PC-9 (cell line): ENCODE results near the gene DNAJA2. TPM values are rescaled to one million over a fixed set of nuclear protein-coding genes. Genes with fewer than 3 reads are reported as not detected.

Experiments
- BruUV-seq: library from RNA; stranded (reverse); fragments of 400-500 nt; replicated peaks from 2 replicates; lab custom pipeline; 2021; lab: Mats Ljungman, UMichigan
- CTCF ChIA-PET: fragments of 300-600 bp; sonication (Branson Sonifier 250); formaldehyde crosslinking; loops from one replicate; lab custom pipeline; 2022; ENCODE audit warnings: antibody characterized with exemption; lab: Charles Lee
- POLR2A ChIA-PET: fragments of 300-600 bp; sonication (Branson Sonifier 250); formaldehyde crosslinking; loops from one replicate; lab custom pipeline; 2022; ENCODE audit warnings: antibody characterized with exemption; ENCODE audit not compliant: unreplicated experiment; lab: Charles Lee
- DNase-seq, 2 experiments: peaks; one replicate each; pipeline versions ENCODE4 v3.0.0 to v3.0.0-alpha.2; 2015 to 2022; ENCODE audit warnings: mixed read lengths in 1 of 2
- H2AFZ ChIP-seq: fragments of 200-600 bp; sonication (generic); 2 replicates; pipeline ENCODE4 v1.8.1; 2017; ENCODE audit warnings: antibody characterized with exemption
- H3F3A ChIP-seq: fragments of 200-600 bp; sonication (generic); 2 replicates; pipeline ENCODE4 v1.8.1; 2017; ENCODE audit warnings: antibody characterized with exemption, mild to moderate bottlenecking, low read depth; ENCODE audit not compliant: insufficient read depth
- H3K27ac ChIP-seq: fragments of 200-600 bp; sonication (generic); 2 replicates; pipeline ENCODE4 v1.6.1; 2016; ENCODE audit warnings: mixed run types
- H3K27me3 ChIP-seq: fragments of 200-600 bp; sonication (generic); 2 replicates; pipeline ENCODE4 v1.6.1; 2016; ENCODE audit warnings: low read depth, mixed run types; ENCODE audit not compliant: insufficient read depth
- H3K36me3 ChIP-seq: fragments of 200-600 bp; sonication (generic); 2 replicates; pipeline ENCODE4 v1.6.1; 2016; ENCODE audit warnings: low read depth, mixed run types
- H3K4me1 ChIP-seq: fragments of 200-600 bp; sonication (generic); replicated peaks from 2 replicates; pipeline ENCODE4 v1.6.1; 2016; ENCODE audit warnings: mixed run types; ENCODE audit not compliant: insufficient read depth
- H3K4me2 ChIP-seq: fragments of 200-600 bp; sonication (generic); 2 replicates; pipeline ENCODE4 v1.6.1; 2017; ENCODE audit warnings: mixed run types
- H3K4me3 ChIP-seq: fragments of 200-600 bp; sonication (generic); 2 replicates; pipeline ENCODE4 v1.6.1; 2016; ENCODE audit warnings: mixed run types
- H3K79me2 ChIP-seq: fragments of 200-600 bp; sonication (generic); 2 replicates; pipeline ENCODE4 v1.6.1; 2017; ENCODE audit warnings: low read depth, mixed run types
- H3K9me2 ChIP-seq: fragments of 200-600 bp; sonication (generic); 2 replicates; pipeline ENCODE4 v1.8.1; 2017; ENCODE audit warnings: mild to moderate bottlenecking; ENCODE audit not compliant: insufficient read depth
- H3K9me3 ChIP-seq: fragments of 200-600 bp; sonication (generic); 2 replicates; pipeline ENCODE4 v1.8.1; 2016; ENCODE audit warnings: low read depth; ENCODE audit not compliant: insufficient read depth
- H4K20me1 ChIP-seq: fragments of 200-600 bp; sonication (generic); 2 replicates; pipeline ENCODE4 v1.8.1; 2017; ENCODE audit not compliant: insufficient read depth
- EZH2 ChIP-seq: fragments of 200-600 bp; sonication (generic); IDR thresholded peaks from 2 replicates; pipeline ENCODE4 v1.8.0; 2017; ENCODE audit warnings: antibody characterized with exemption, low read depth
- intact Hi-C: fragments of 100-400 bp; cut with micrococcal nuclease; formaldehyde crosslinking; loops from one replicate; pipeline ENCODE4 v1.10.0; 2022; ENCODE audit not compliant: unreplicated experiment
- total RNA-seq: library from RNA; stranded (reverse); gene quantifications from 2 replicates; pipeline ENCODE4 v1.2.3, GENCODE V29; 2021
- TF ChIP-seq, protein P1 (sequence below): fragments of 200-600 bp; sonication (generic); conservative IDR thresholded peaks from 2 replicates; pipeline ENCODE4 v1.6.1; 2017; ENCODE audit warnings: mixed run types, antibody characterized with exemption, mild to moderate bottlenecking, moderate library complexity

The DNAJA2 gene
- total RNA-seq, 1 experiment from 2014 or later, result 89.8 TPM

DNA sequence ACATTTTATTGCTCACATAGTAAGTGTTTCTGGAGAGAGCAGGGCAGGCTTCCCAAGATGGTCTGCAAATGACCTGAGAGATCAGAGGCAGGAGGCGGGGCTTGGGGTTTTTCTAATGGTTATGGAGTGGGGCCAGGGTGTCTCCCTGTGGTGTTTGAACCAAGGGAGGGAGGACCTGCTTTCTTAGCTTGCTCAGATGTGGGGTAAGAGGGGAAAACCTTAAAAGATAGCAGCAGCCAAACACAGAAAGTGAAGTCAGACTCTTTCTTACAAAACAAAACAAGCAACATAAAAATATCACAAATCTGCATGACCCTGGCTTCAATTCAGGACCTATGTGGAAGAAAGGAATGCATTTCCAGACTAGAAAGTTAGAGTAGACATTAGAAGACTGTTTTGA is 22.9 kb upstream of the DNAJA2 start:
- H3K9me2 ChIP-seq, result no peaks in the 10 kb centered on the region
- intact Hi-C loops, result no loop called here
- CTCF ChIA-PET, result no interaction called here

DNA sequence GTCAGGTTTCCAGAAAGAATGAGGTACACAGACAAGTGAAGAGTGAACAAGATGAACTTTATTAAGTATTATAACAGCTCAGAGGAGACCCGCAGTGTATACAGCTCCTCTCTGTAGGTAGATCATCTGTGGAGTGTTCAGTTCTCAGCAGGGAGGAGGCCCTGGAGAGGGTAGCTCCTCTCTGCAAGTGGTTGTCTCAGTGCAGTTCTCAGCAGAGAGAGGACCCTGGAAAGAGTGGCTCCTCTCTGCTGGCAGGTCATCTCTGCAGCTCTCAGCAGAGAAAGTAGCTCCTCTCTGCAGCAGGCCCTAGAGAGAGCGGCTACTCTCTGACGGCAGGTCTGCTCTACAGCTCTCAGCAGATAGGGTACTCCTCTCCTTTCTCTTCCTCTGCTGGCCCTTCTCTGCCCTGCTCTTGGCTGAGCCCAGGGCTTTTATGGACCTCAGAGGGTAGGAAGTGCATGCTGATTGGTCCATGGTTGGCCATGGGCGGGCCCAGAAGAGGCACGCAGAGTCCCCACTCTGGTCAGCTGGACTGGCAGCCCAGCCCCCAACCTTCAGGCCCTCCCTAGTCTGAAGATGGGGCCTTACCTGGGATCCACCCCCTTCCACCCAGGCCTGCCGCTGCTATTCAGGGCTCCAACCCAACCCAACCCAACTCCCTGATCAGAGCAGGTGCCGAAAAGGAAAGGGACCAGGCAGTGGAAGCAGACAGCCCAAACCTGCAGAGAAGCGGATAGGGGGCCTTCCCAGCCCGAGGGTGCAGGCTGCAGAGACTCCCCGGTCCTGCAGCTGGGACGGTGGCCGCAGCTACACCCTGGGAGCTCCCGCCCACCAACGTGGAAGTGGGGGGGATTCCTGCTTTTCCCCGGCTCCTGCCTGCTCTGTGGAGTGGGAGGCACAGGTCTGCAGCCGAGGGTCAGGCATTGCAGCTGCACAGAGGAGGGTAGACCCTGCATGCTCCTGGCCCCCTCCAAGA is 18.5 kb upstream of the DNAJA2 start:
- Histone ChIP-seq H3K27me3 (no peaks in the 10 kb centered on the region), H3K27ac (no peak overlapping the region), H3K4me2 (no peak overlapping the region), H4K20me1 (no peaks in the 10 kb centered on the region), H3F3A (no peaks in the 10 kb centered on the region), H3K4me1 (no peaks in the 10 kb centered on the region), H3K9me2 (no peaks in the 10 kb centered on the region), H2AFZ (no peak overlapping the region), H3K9me3 (no peaks in the 10 kb centered on the region), H3K36me3 (no peaks in the 10 kb centered on the region), H3K4me3 (no peak overlapping the region), H3K79me2 (no peaks in the 10 kb centered on the region)
- no TSS peak for BruUV-seq
- CTCF ChIA-PET, result no interaction called here
- intact Hi-C loops, result no loop called here
- DNase-seq, result no peak
- TF ChIP-seq, protein P1, sequence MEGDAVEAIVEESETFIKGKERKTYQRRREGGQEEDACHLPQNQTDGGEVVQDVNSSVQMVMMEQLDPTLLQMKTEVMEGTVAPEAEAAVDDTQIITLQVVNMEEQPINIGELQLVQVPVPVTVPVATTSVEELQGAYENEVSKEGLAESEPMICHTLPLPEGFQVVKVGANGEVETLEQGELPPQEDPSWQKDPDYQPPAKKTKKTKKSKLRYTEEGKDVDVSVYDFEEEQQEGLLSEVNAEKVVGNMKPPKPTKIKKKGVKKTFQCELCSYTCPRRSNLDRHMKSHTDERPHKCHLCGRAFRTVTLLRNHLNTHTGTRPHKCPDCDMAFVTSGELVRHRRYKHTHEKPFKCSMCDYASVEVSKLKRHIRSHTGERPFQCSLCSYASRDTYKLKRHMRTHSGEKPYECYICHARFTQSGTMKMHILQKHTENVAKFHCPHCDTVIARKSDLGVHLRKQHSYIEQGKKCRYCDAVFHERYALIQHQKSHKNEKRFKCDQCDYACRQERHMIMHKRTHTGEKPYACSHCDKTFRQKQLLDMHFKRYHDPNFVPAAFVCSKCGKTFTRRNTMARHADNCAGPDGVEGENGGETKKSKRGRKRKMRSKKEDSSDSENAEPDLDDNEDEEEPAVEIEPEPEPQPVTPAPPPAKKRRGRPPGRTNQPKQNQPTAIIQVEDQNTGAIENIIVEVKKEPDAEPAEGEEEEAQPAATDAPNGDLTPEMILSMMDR, result no peak
- no peak for TF ChIP-seq EZH2
- POLR2A ChIA-PET, result no interaction called here

More for the DNA sequence above, 22.9 kb upstream of the DNAJA2 start:
- H3K27ac ChIP-seq, result no peak overlapping the region
- DNase-seq, result no peak
- H3K4me3 ChIP-seq, result no peak overlapping the region
- no peaks in the 10 kb centered on the region for H3K27me3 ChIP-seq
- no peaks in the 10 kb centered on the region for H4K20me1 ChIP-seq
- H3K4me1 ChIP-seq, result no peaks in the 10 kb centered on the region
- no peaks in the 10 kb centered on the region for H3F3A ChIP-seq
- TF ChIP-seq EZH2, result no peak
- TF ChIP-seq, protein P1, result no peak
- no peaks in the 10 kb centered on the region for H3K79me2 ChIP-seq
- no TSS peak for BruUV-seq
- H3K9me3 ChIP-seq, result no peaks in the 10 kb centered on the region
- no peak overlapping the region for H2AFZ ChIP-seq
- H3K36me3 ChIP-seq, result no peaks in the 10 kb centered on the region
- no peak overlapping the region for H3K4me2 ChIP-seq
- POLR2A ChIA-PET, result no interaction called here

DNA sequence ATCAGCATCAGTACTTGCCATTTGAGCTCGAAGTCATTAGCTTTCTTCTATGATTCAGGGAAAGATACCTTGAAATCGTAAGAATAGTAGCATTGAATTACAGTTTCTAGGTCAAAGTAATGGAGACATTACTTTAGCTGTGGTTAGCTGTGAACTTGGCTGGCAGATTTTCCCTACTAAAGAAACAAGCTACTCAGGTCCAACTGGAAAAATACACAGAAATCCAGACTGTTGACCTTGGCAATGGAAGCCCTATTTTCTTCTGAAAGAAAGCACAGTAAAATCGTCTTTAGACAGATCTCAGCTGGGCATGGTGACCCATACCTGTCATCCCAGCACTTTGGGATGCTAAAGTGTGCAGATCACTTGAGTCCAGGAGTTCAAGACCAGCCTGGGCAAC is 13.4 kb upstream of the DNAJA2 start:
- Histone ChIP-seq H3K9me3 (no peaks in the 10 kb centered on the region), H3K27me3 (no peaks in the 10 kb centered on the region), H3K4me2 (no peak overlapping the region), H3K4me1 (no peaks in the 10 kb centered on the region), H2AFZ (no peak overlapping the region), H3K79me2 (no peaks in the 10 kb centered on the region), H3F3A (no peaks in the 10 kb centered on the region), H3K27ac (no peak overlapping the region), H3K4me3 (no peak overlapping the region), H4K20me1 (no peaks in the 10 kb centered on the region), H3K36me3 (no peaks in the 10 kb centered on the region), H3K9me2 (no peaks in the 10 kb centered on the region)
- POLR2A ChIA-PET, result interaction anchor here (0.6 kb wide), 1 partner anchor 897 kb away, joined by 3 read pairs; no protein-coding TSS in a partner anchor
- no peak for DNase-seq
- intact Hi-C loops, result no loop called here
- CTCF ChIA-PET, result no interaction called here
- BruUV-seq, result no TSS peak
- no peak for TF ChIP-seq EZH2
- TF ChIP-seq, protein P1, result no peak
